Measurements from ENCODE around the gene WASF3.

GRCh38 chr13:26677156-26677555, 119.7 kb downstream of the WASF3 start:
- TF ChIP-seq CTCF (conservative IDR thresholded peaks at IDR 0.05; ENCODE audit: low read depth, low read length) (no peak), EZH2 (IDR thresholded peaks at IDR 0.05; ENCODE audit: borderline replicate concordance, low read depth, low read length, poor library complexity, severe bottlenecking) (no peak)

Data from A673 (cell line).